K562 (cell line): ENCODE results near the gene SRP72. TPM values are rescaled to one million over a fixed set of nuclear protein-coding genes. Genes with fewer than 3 reads are reported as not detected.

ENCODE experiments used
- DMBX1 ChIP-seq: fragments of 250-450 bp; sonication (Bioruptor Pico); IDR thresholded peaks from 2 replicates; pipeline ENCODE4 v1.8.0; 2022; ENCODE audit warnings: inconsistent platforms, mild to moderate bottlenecking, moderate library complexity, borderline replicate concordance
- NFE2L1 ChIP-seq: fragments of 450-650 bp; IDR thresholded peaks from 2 replicates; pipeline ENCODE4 v1.6.1; 2016; ENCODE audit warnings: missing genetic modification characterization, low read depth, mild to moderate bottlenecking, missing compliant biosample characterization, moderate library complexity, borderline replicate concordance
- PURB ChIP-seq: sonication (generic); formaldehyde crosslinking; IDR thresholded peaks from 2 replicates; pipeline ENCODE4 v1.9.0; 2021; ENCODE audit warnings: low read depth, mild to moderate bottlenecking, missing genetic modification reagents
- RBM17 ChIP-seq: fragments of 200-400 bp; formaldehyde crosslinking; IDR thresholded peaks from 2 replicates; pipeline ENCODE4 v1.6.1; 2017; ENCODE audit warnings: low read depth, mild to moderate bottlenecking, low read length, borderline replicate concordance
- SRSF7 ChIP-seq: fragments of 200-400 bp; formaldehyde crosslinking; optimal IDR thresholded peaks from 2 replicates; pipeline ENCODE3; 2017; ENCODE audit warnings: mild to moderate bottlenecking, low read depth, low read length
- ZFX ChIP-seq: sonication (generic); formaldehyde crosslinking; IDR thresholded peaks from 2 replicates; pipeline ENCODE4 v1.8.0; 2022; ENCODE audit warnings: mild to moderate bottlenecking, missing genetic modification reagents, moderate library complexity
- ZNF57 ChIP-seq: fragments of 450-650 bp; formaldehyde crosslinking; IDR thresholded peaks from 2 replicates; pipeline ENCODE4 v1.4.0; 2020; ENCODE audit warnings: mild to moderate bottlenecking, moderate library complexity
- polyA plus RNA-seq, 8 experiments: library from polyadenylated mRNA; depleted of rRNA in 4 of 8; stranded (reverse) in 5 of 8; unstranded in 3 of 8; fragments of >200 nt; fragmentation: Nextera tagmentation in 2 of 8; fragmentation: Illumina TruSeq in 1 of 8; extraction: Ambion mirVana in 2 of 8; extraction: Trizol in 1 of 8; gene quantifications; 2 replicates each; pipeline versions ENCODE4 v1.2.1 to v1.2.3, GENCODE V29; 2011 to 2014; ENCODE audit warnings: inconsistent platforms in 1 of 8, missing spikeins in 1 of 8
- total RNA-seq, 7 experiments: library from RNA; depleted of rRNA in 6 of 7; stranded (reverse); fragments of >200 nt in 6 of 7; fragmentation: Illumina TruSeq in 2 of 7; extraction: Trizol in 2 of 7; gene quantifications; 2 replicates each; pipeline versions ENCODE4 v1.2.1 to v1.2.3, GENCODE V29; 2011 to 2021; ENCODE audit warnings: low replicate concordance in 1 of 7
- TF ChIP-seq, protein P1 (sequence below): fragments of 450-650 bp; IDR thresholded peaks from 2 replicates; pipeline ENCODE4 v1.6.1; 2016; ENCODE audit warnings: mild to moderate bottlenecking, moderate library complexity
- TF ChIP-seq, protein P2 (sequence below), 2 experiments: fragments of 450-650 bp in 1 of 2; IDR thresholded peaks; 2 replicates each; pipeline ENCODE4 v1.6.1; 2011 to 2017; ENCODE audit warnings: low read depth in 2 of 2, antibody characterized with exemption in 1 of 2, borderline replicate concordance in 1 of 2, low read length in 1 of 2, mild to moderate bottlenecking in 1 of 2, mixed read lengths in 1 of 2; ENCODE audit not compliant: control insufficient read depth in 1 of 2
- TF ChIP-seq, protein P3 (sequence below): fragments of 450-650 bp; formaldehyde crosslinking; IDR thresholded peaks from 2 replicates; pipeline ENCODE4 v1.4.0; 2022; ENCODE audit warnings: missing genetic modification characterization

Gene SRP72
- total and polyA plus RNA-seq, 9 of the 15 experiments (the other 6 are each of a cell fraction or from before 2014, with no cell fraction given) = 124 to 341 (median 202) TPM

DNA sequence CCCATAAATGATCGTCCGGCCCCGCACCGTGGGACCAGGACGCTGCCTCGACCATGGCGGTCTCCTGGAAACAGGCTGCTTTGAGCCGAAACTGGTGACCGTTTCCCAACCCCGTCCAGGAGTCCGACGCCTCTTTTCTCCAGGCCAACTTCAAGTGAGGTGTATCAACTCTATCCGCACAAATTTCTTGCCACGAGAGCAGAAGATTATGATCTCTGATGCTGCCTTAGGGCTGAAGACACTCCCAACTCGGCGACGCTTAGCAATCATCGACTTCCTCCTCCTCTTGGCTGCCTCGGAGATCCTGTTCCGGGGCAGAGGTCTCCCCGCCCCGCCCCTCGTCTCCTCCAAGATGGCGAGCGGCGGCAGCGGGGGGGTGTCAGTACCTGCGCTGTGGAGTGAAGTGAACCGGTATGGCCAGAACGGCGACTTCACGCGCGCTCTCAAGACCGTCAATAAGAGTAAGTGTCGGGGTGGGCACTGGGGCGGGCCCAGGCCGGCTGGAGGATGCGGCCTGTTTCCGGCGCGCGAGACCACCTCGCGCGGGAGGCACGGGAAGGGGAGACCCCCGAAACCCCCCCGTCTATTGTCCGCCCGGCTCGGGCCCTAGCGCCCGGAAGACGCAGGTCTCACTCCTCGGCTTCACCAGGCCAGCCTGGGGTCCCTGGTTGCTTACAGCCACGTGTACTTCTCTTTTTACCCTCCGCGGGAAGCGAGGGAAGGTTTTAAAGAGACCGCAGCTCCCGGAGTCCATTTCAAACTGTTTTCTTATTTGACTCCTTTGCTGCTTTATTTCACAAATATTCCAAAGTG lies at the start of gene SRP72 (continued):
- TF ChIP-seq, protein P1, sequence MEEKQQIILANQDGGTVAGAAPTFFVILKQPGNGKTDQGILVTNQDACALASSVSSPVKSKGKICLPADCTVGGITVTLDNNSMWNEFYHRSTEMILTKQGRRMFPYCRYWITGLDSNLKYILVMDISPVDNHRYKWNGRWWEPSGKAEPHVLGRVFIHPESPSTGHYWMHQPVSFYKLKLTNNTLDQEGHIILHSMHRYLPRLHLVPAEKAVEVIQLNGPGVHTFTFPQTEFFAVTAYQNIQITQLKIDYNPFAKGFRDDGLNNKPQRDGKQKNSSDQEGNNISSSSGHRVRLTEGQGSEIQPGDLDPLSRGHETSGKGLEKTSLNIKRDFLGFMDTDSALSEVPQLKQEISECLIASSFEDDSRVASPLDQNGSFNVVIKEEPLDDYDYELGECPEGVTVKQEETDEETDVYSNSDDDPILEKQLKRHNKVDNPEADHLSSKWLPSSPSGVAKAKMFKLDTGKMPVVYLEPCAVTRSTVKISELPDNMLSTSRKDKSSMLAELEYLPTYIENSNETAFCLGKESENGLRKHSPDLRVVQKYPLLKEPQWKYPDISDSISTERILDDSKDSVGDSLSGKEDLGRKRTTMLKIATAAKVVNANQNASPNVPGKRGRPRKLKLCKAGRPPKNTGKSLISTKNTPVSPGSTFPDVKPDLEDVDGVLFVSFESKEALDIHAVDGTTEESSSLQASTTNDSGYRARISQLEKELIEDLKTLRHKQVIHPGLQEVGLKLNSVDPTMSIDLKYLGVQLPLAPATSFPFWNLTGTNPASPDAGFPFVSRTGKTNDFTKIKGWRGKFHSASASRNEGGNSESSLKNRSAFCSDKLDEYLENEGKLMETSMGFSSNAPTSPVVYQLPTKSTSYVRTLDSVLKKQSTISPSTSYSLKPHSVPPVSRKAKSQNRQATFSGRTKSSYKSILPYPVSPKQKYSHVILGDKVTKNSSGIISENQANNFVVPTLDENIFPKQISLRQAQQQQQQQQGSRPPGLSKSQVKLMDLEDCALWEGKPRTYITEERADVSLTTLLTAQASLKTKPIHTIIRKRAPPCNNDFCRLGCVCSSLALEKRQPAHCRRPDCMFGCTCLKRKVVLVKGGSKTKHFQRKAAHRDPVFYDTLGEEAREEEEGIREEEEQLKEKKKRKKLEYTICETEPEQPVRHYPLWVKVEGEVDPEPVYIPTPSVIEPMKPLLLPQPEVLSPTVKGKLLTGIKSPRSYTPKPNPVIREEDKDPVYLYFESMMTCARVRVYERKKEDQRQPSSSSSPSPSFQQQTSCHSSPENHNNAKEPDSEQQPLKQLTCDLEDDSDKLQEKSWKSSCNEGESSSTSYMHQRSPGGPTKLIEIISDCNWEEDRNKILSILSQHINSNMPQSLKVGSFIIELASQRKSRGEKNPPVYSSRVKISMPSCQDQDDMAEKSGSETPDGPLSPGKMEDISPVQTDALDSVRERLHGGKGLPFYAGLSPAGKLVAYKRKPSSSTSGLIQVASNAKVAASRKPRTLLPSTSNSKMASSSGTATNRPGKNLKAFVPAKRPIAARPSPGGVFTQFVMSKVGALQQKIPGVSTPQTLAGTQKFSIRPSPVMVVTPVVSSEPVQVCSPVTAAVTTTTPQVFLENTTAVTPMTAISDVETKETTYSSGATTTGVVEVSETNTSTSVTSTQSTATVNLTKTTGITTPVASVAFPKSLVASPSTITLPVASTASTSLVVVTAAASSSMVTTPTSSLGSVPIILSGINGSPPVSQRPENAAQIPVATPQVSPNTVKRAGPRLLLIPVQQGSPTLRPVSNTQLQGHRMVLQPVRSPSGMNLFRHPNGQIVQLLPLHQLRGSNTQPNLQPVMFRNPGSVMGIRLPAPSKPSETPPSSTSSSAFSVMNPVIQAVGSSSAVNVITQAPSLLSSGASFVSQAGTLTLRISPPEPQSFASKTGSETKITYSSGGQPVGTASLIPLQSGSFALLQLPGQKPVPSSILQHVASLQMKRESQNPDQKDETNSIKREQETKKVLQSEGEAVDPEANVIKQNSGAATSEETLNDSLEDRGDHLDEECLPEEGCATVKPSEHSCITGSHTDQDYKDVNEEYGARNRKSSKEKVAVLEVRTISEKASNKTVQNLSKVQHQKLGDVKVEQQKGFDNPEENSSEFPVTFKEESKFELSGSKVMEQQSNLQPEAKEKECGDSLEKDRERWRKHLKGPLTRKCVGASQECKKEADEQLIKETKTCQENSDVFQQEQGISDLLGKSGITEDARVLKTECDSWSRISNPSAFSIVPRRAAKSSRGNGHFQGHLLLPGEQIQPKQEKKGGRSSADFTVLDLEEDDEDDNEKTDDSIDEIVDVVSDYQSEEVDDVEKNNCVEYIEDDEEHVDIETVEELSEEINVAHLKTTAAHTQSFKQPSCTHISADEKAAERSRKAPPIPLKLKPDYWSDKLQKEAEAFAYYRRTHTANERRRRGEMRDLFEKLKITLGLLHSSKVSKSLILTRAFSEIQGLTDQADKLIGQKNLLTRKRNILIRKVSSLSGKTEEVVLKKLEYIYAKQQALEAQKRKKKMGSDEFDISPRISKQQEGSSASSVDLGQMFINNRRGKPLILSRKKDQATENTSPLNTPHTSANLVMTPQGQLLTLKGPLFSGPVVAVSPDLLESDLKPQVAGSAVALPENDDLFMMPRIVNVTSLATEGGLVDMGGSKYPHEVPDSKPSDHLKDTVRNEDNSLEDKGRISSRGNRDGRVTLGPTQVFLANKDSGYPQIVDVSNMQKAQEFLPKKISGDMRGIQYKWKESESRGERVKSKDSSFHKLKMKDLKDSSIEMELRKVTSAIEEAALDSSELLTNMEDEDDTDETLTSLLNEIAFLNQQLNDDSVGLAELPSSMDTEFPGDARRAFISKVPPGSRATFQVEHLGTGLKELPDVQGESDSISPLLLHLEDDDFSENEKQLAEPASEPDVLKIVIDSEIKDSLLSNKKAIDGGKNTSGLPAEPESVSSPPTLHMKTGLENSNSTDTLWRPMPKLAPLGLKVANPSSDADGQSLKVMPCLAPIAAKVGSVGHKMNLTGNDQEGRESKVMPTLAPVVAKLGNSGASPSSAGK = peak; percentile 58; the same call in 1 of the 2 replicates
- TF ChIP-seq, protein P2, sequence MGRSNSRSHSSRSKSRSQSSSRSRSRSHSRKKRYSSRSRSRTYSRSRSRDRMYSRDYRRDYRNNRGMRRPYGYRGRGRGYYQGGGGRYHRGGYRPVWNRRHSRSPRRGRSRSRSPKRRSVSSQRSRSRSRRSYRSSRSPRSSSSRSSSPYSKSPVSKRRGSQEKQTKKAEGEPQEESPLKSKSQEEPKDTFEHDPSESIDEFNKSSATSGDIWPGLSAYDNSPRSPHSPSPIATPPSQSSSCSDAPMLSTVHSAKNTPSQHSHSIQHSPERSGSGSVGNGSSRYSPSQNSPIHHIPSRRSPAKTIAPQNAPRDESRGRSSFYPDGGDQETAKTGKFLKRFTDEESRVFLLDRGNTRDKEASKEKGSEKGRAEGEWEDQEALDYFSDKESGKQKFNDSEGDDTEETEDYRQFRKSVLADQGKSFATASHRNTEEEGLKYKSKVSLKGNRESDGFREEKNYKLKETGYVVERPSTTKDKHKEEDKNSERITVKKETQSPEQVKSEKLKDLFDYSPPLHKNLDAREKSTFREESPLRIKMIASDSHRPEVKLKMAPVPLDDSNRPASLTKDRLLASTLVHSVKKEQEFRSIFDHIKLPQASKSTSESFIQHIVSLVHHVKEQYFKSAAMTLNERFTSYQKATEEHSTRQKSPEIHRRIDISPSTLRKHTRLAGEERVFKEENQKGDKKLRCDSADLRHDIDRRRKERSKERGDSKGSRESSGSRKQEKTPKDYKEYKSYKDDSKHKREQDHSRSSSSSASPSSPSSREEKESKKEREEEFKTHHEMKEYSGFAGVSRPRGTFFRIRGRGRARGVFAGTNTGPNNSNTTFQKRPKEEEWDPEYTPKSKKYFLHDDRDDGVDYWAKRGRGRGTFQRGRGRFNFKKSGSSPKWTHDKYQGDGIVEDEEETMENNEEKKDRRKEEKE (IDR thresholded peaks at IDR 0.05; ENCODE audit: borderline replicate concordance in 1 of 2, control insufficient read depth in 1 of 2, low read depth in 2 of 2, low read length in 1 of 2) = no peak
- TF ChIP-seq, protein P3, sequence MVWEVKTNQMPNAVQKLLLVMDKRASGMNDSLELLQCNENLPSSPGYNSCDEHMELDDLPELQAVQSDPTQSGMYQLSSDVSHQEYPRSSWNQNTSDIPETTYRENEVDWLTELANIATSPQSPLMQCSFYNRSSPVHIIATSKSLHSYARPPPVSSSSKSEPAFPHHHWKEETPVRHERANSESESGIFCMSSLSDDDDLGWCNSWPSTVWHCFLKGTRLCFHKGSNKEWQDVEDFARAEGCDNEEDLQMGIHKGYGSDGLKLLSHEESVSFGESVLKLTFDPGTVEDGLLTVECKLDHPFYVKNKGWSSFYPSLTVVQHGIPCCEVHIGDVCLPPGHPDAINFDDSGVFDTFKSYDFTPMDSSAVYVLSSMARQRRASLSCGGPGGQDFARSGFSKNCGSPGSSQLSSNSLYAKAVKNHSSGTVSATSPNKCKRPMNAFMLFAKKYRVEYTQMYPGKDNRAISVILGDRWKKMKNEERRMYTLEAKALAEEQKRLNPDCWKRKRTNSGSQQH (CRISPR knock-in tag) = no peak
- TF ChIP-seq RBM17 (no peak), NFE2L1 (tag) (no peak), ZNF57 (CRISPR knock-in tag) (no peak), SRSF7 (no peak), ZFX (peak; percentile 77), PURB (CRISPR knock-in tag) (no peak), DMBX1 (CRISPR knock-in tag) (no peak)
